ENCODE measurements around the gene THBS2.

GRCh38 chr6:169288591-169288990 lies 34.9 kb upstream of the THBS2 start:
- TF ChIP-seq BHLHE40 (IDR thresholded peaks at IDR 0.05; ENCODE audit: borderline replicate concordance in 1 of 2, low read depth in 2 of 2, low read length in 1 of 2) (no peak), RAD21 (IDR thresholded peaks at IDR 0.05; ENCODE audit: insufficient read depth, low read depth, low read length) (no peak), CTCF (IDR thresholded peaks at IDR 0.05 in 2 of 3, conservative IDR thresholded peaks at IDR 0.05 in 1 of 3; ENCODE audit: control insufficient read depth in 2 of 3, extremely low read depth in 1 of 3, insufficient read depth in 1 of 3, low read depth in 3 of 3, low read length in 3 of 3) (no peak), CEBPB (IDR thresholded peaks at IDR 0.05; ENCODE audit: borderline replicate concordance in 1 of 2, low read depth in 2 of 2, low read length in 2 of 2) (no peak), MXI1 (IDR thresholded peaks at IDR 0.05; ENCODE audit: low read depth, low read length) (no peak), E2F4 (IDR thresholded peaks at IDR 0.05; ENCODE audit: low read depth, low read length) (no peak), ATF7 (IDR thresholded peaks at IDR 0.05; ENCODE audit: low read depth) (no peak), MYC (IDR thresholded peaks at IDR 0.05; ENCODE audit: insufficient read depth, insufficient read length, insufficient replicate concordance, low read length, severe bottlenecking) (no peak), REST (IDR thresholded peaks at IDR 0.05; ENCODE audit: low read depth, low read length) (no peak), RELA (IDR thresholded peaks at IDR 0.05; ENCODE audit: borderline replicate concordance, partially characterized antibody) (no peak)

All from GM12878 (cell line).